Fibroblast of skin of left quadriceps (primary cell): ENCODE measurements around the gene SEC62.

Experiments
- DNase-seq, 2 experiments: peaks; one replicate each; pipeline ENCODE4 v3.0.0-alpha.2; 2013; ENCODE audit warnings: low read depth in 2 of 2

SEC62 gene

GRCh38 chr3:169966951-169967915, 626 bp downstream of the SEC62 start:
- no peak for DNase-seq

- DNase-seq, result no peak
These were observed 1.7 kb downstream of the SEC62 start for GRCh38 chr3:169968224-169968885.

- no peak for DNase-seq
These were observed 2.8 kb downstream of the SEC62 start for GRCh38 chr3:169969174-169970095.

- no peak for DNase-seq
These were observed 4.2 kb downstream of the SEC62 start for GRCh38 chr3:169970847-169971246.

- no peak for DNase-seq
These were observed 4.9 kb downstream of the SEC62 start for GRCh38 chr3:169971522-169971921.

- no peak for DNase-seq
These were observed 13.4 kb downstream of the SEC62 start for GRCh38 chr3:169980055-169980454.

- no peak for DNase-seq
These were observed 17.7 kb downstream of the SEC62 start for GRCh38 chr3:169984292-169984691.

GRCh38 chr3:169990431-169990830, 23.8 kb downstream of the SEC62 start:
- no peak for DNase-seq

GRCh38 chr3:169992156-169992555, 25.5 kb downstream of the SEC62 start:
- DNase-seq, result no peak

GRCh38 chr3:169992781-169993180, 26.2 kb downstream of the SEC62 start:
- DNase-seq, result no peak

GRCh38 chr3:169993761-169994160, 27.2 kb downstream of the SEC62 start:
- DNase-seq, result no peak

- no peak for DNase-seq
These were observed 29.5 kb downstream of the SEC62 start for GRCh38 chr3:169996063-169996462.

- peak; percentile 50 to 54 for DNase-seq
These were observed 32.1 kb downstream of the SEC62 start for GRCh38 chr3:169998668-169999131.

- no peak for DNase-seq
These were observed 32.8 kb downstream of the SEC62 start for GRCh38 chr3:169999433-169999832.

- no peak for DNase-seq
These were observed 33.4 kb downstream of the SEC62 start for GRCh38 chr3:170000051-170000450.

- DNase-seq, result no peak
These were observed 35.6 kb downstream of the SEC62 start for GRCh38 chr3:170002231-170002630.

- DNase-seq, result no peak
These were observed 36.3 kb downstream of the SEC62 start for GRCh38 chr3:170002879-170003278.

GRCh38 chr3:170003881-170004356, 37.3 kb downstream of the SEC62 start:
- DNase-seq, result no peak

- DNase-seq, result peak; percentile 17 to 18
These were observed 40.5 kb downstream of the SEC62 start for GRCh38 chr3:170007031-170007663.

- DNase-seq, result no peak
These were observed 43.9 kb downstream of the SEC62 start for GRCh38 chr3:170010498-170010897.
